A673 (cell line): ENCODE data around the gene NFATC1.

Experiments
- CTCF ChIP-seq: fragments of 300-800, 200-600 bp; sonication (generic); conservative IDR thresholded peaks from 2 replicates; pipeline ENCODE4 v1.5.1; 2017; ENCODE audit warnings: low read depth, mild to moderate bottlenecking, antibody characterized with exemption, low read length, moderate library complexity, mixed read lengths
- EZH2 ChIP-seq: fragments of 200-600 bp; sonication (generic); IDR thresholded peaks from 2 replicates; pipeline ENCODE4 v1.6.1; 2017; ENCODE audit warnings: borderline replicate concordance, low read depth, mild to moderate bottlenecking, mixed read lengths, antibody characterized with exemption, low read length; ENCODE audit not compliant: poor library complexity, severe bottlenecking

GRCh38 chr18:79515331-79515730 lies 119.6 kb downstream of the NFATC1 start:
- TF ChIP-seq CTCF (no peak), EZH2 (no peak)
